Panc1 (cell line): Measurements from ENCODE around the gene TMUB1.

Experiments
- CTCF ChIP-seq: fragments of 450-650 bp; IDR thresholded peaks from 2 replicates; pipeline ENCODE4 v1.5.1; 2017; ENCODE audit warnings: mild to moderate bottlenecking
- POLR2AphosphoS5 ChIP-seq: IDR thresholded peaks from 2 replicates; pipeline ENCODE4 v1.6.1; 2012; ENCODE audit warnings: mild to moderate bottlenecking, low read depth, low read length, moderate library complexity
- SIN3A ChIP-seq: IDR thresholded peaks from 2 replicates; pipeline ENCODE4 v1.6.1; 2012; ENCODE audit warnings: low read depth, mild to moderate bottlenecking, low read length, moderate library complexity, borderline replicate concordance; ENCODE audit not compliant: insufficient read depth
- TCF7L2 ChIP-seq: IDR thresholded peaks from 2 replicates; pipeline ENCODE4 v1.6.1; 2011; ENCODE audit warnings: mild to moderate bottlenecking, low read depth, low read length, inconsistent platforms

GRCh38 chr7:151128144-151128543 is 44.9 kb upstream of the TMUB1 start:
- TF ChIP-seq CTCF (no peak), POLR2AphosphoS5 (no peak), SIN3A (no peak), TCF7L2 (no peak)
